OCI-LY1 (cell line): ENCODE measurements around the gene ASS1.
"Not testable (repeated sequence)": the region's sequence is repeated elsewhere in the genome, so short reads cannot be mapped to it uniquely, and the experiment has no call there.

Experiments used
- H2AFZ ChIP-seq: fragments of 200-600 bp; sonication (generic), shearing (Covaris generic); 2 replicates; pipeline ENCODE4 v1.6.0; 2014; ENCODE audit warnings: antibody characterized with exemption, mild to moderate bottlenecking, low read length
- H3F3A ChIP-seq: fragments of 200-600 bp; sonication (generic), shearing (Covaris generic); 2 replicates; pipeline ENCODE4 v1.6.0; 2014; ENCODE audit warnings: mild to moderate bottlenecking, antibody characterized with exemption, low read length, moderate library complexity; ENCODE audit not compliant: insufficient read depth
- H3K27ac ChIP-seq: fragments of 200-600 bp; sonication (generic); 2 replicates; pipeline ENCODE4 v1.5.1; 2014; ENCODE audit warnings: low read length, mixed run types, mild to moderate bottlenecking, low read depth; ENCODE audit not compliant: poor library complexity, severe bottlenecking
- H3K27me3 ChIP-seq: fragments of 200-600 bp; sonication (generic); 2 replicates; pipeline ENCODE4 v1.6.0; 2014; ENCODE audit warnings: antibody characterized with exemption, mild to moderate bottlenecking, low read length, moderate library complexity; ENCODE audit not compliant: insufficient read depth
- H3K36me3 ChIP-seq: fragments of 200-600 bp; sonication (generic); 2 replicates; pipeline ENCODE4 v1.6.1; 2014; ENCODE audit warnings: mild to moderate bottlenecking, antibody characterized with exemption, low read length, moderate library complexity, mixed read lengths; ENCODE audit not compliant: insufficient read depth
- H3K4me1 ChIP-seq: fragments of 200-600 bp; sonication (generic); 2 replicates; pipeline ENCODE4 v1.5.1; 2014; ENCODE audit warnings: mild to moderate bottlenecking, low read length, moderate library complexity; ENCODE audit not compliant: insufficient read depth, severe bottlenecking
- H3K4me2 ChIP-seq: fragments of 200-600 bp; sonication (generic), shearing (Covaris generic); 2 replicates; pipeline ENCODE4 v1.6.1; 2014; ENCODE audit warnings: low read length
- H3K4me3 ChIP-seq: fragments of 200-600 bp; sonication (generic); 2 replicates; pipeline ENCODE4 v1.5.1; 2014; ENCODE audit warnings: low read length, low read depth, mild to moderate bottlenecking, mixed read lengths; ENCODE audit not compliant: poor library complexity, severe bottlenecking
- H3K79me2 ChIP-seq: fragments of 200-600 bp; shearing (Covaris generic); 2 replicates; pipeline ENCODE4 v1.6.1; 2016; ENCODE audit warnings: mixed run types, low read length, mixed read lengths; ENCODE audit not compliant: insufficient read depth
- H3K9ac ChIP-seq: fragments of 200-600 bp; sonication (generic), shearing (Covaris generic); 2 replicates; pipeline ENCODE4 v1.6.1; 2014; ENCODE audit warnings: mild to moderate bottlenecking, low read length, mixed read lengths
- H3K9me2 ChIP-seq: fragments of 200-600 bp; sonication (generic), shearing (Covaris generic); 2 replicates; pipeline ENCODE4 v1.6.1; 2014; ENCODE audit warnings: low read depth, mild to moderate bottlenecking, low read length, mixed read lengths
- H3K9me3 ChIP-seq: fragments of 200-600 bp; shearing (Covaris generic); 2 replicates; pipeline ENCODE4 v1.6.1; 2014; ENCODE audit warnings: low read length, mixed read lengths
- H4K20me1 ChIP-seq: fragments of 200-600 bp; sonication (generic), shearing (Covaris generic); 2 replicates; pipeline ENCODE4 v1.6.0; 2016; ENCODE audit warnings: mild to moderate bottlenecking, low read length; ENCODE audit not compliant: insufficient read depth
- EZH2 ChIP-seq: fragments of 200-600 bp; sonication (generic), shearing (Covaris generic); IDR thresholded peaks from 2 replicates; pipeline ENCODE4 v1.8.0; 2017; ENCODE audit warnings: borderline replicate concordance, mixed run types, mild to moderate bottlenecking, antibody characterized with exemption, low read length, moderate library complexity, mixed read lengths
- TF ChIP-seq, protein P1 (sequence below): fragments of 200-600 bp; sonication (generic), shearing (Covaris generic); IDR thresholded peaks from 2 replicates; pipeline ENCODE4 v1.5.1; 2017; ENCODE audit warnings: mild to moderate bottlenecking, antibody characterized with exemption, low read length, moderate library complexity, mixed read lengths

Gene ASS1

DNA sequence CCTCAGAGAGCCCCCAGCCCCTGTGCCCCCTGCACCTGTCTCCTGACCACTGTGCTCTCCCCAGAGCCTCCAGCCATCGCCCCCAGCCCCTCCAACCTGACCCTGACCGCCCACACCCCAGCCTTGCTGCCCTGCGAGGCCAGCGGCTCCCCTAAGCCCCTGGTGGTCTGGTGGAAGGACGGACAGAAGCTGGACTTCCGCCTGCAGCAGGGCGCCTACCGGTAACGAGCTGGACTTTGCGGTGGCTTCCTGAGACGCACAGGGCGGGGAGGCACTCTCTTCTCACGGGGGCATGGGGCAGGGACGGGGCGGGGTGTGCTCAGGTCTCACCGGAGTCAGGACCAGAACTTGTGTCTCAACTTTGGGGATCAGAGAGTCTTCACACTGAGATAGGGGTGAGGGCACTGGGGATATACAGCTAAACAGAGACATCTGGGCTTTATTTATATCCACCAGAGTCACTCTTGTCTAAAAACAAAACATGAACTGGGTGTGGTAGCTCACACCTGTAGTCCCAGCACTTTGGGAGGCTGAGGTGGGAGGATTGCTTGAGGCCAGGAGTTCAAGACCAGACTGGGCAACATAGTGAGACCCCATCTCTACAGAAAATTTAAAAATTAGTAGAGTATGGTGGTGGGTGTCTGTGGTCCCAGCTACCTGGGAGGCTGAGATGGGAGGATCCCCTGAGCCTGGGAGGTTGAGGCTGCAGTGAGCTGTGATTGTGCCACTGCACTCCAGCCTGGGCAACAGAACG, 46.1 kb upstream of the ASS1 start:
- Histone ChIP-seq H3K27ac (no peak overlapping the region), H3K79me2 (no peaks in the 10 kb centered on the region), H3K4me1 (no peaks in the 10 kb centered on the region), H4K20me1 (no peaks in the 10 kb centered on the region), H3F3A (no peaks in the 10 kb centered on the region), H2AFZ (no peak overlapping the region), H3K27me3 (no peaks in the 10 kb centered on the region; the same call in 1 of the 2 replicates), H3K9me2 (no peaks in the 10 kb centered on the region), H3K4me2 (no peak overlapping the region), H3K9me3 (no peaks in the 10 kb centered on the region), H3K36me3 (no peaks in the 10 kb centered on the region), H3K4me3 (no peak overlapping the region), H3K9ac (no peak overlapping the region)
- no peak for TF ChIP-seq EZH2
- TF ChIP-seq, protein P1, sequence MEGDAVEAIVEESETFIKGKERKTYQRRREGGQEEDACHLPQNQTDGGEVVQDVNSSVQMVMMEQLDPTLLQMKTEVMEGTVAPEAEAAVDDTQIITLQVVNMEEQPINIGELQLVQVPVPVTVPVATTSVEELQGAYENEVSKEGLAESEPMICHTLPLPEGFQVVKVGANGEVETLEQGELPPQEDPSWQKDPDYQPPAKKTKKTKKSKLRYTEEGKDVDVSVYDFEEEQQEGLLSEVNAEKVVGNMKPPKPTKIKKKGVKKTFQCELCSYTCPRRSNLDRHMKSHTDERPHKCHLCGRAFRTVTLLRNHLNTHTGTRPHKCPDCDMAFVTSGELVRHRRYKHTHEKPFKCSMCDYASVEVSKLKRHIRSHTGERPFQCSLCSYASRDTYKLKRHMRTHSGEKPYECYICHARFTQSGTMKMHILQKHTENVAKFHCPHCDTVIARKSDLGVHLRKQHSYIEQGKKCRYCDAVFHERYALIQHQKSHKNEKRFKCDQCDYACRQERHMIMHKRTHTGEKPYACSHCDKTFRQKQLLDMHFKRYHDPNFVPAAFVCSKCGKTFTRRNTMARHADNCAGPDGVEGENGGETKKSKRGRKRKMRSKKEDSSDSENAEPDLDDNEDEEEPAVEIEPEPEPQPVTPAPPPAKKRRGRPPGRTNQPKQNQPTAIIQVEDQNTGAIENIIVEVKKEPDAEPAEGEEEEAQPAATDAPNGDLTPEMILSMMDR = no peak

DNA sequence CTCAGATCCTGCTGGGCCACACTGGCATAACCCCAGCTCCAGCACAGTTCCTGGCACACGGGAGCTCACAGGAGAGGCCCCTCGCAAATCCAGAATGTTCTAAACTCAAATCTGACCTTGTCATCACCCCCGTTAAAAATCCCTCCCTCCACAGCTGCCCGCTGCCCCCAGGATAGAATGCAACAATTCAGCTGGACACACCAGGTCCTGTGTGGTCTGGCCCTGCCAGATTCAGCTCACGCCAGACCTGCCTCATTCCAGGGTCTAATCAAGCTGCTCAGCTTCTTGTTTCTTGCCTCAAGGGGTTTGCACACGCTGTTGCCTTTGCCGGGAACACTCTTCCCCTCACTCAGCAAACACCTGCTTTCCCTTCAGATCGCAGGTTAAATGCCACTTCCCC, 45.0 kb upstream of the ASS1 start:
- no peaks in the 10 kb centered on the region; the same call in 1 of the 2 replicates for H3K27me3 ChIP-seq
- no peaks in the 10 kb centered on the region for H4K20me1 ChIP-seq
- no peak overlapping the region for H2AFZ ChIP-seq
- H3K27ac ChIP-seq = no peak overlapping the region
- no peak overlapping the region for H3K4me2 ChIP-seq
- H3K4me1 ChIP-seq = no peaks in the 10 kb centered on the region
- no peaks in the 10 kb centered on the region for H3K9me3 ChIP-seq
- TF ChIP-seq, protein P1 = no peak
- TF ChIP-seq EZH2 = no peak
- H3K79me2 ChIP-seq = no peaks in the 10 kb centered on the region
- no peak overlapping the region for H3K9ac ChIP-seq
- H3K36me3 ChIP-seq = no peaks in the 10 kb centered on the region
- no peak overlapping the region for H3K4me3 ChIP-seq
- H3K9me2 ChIP-seq = no peaks in the 10 kb centered on the region
- H3F3A ChIP-seq = no peaks in the 10 kb centered on the region

DNA sequence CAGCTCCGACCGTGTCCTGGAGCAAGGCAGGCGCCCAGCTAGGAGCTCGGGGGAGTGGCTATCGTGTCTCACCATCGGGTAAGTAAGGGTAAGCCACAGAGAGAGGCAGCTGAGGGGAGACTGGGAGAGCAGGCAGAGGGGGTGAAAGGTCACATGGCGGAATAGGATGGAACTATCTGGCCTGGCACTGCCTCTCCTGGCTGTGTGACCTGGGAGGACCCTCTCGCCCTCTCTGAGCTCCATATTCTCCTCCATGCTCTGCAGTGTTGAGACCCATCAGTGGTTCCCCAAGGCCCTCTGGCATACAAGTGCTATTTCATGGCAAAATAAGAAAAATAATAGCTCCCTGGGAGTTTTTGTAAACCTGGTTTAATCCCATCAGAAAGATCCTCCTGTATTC, 43.9 kb upstream of the ASS1 start:
- Histone ChIP-seq H3K4me3 (no peak overlapping the region), H3K36me3 (no peaks in the 10 kb centered on the region), H3K9ac (no peak overlapping the region), H3K79me2 (no peaks in the 10 kb centered on the region), H2AFZ (no peak overlapping the region), H3K4me1 (no peaks in the 10 kb centered on the region), H3F3A (no peaks in the 10 kb centered on the region), H3K9me3 (no peaks in the 10 kb centered on the region), H3K9me2 (no peaks in the 10 kb centered on the region), H4K20me1 (no peaks in the 10 kb centered on the region), H3K27ac (no peak overlapping the region), H3K27me3 (no peaks in the 10 kb centered on the region; the same call in 1 of the 2 replicates), H3K4me2 (no peak overlapping the region)
- TF ChIP-seq, protein P1 = no peak
- TF ChIP-seq EZH2 = no peak

DNA sequence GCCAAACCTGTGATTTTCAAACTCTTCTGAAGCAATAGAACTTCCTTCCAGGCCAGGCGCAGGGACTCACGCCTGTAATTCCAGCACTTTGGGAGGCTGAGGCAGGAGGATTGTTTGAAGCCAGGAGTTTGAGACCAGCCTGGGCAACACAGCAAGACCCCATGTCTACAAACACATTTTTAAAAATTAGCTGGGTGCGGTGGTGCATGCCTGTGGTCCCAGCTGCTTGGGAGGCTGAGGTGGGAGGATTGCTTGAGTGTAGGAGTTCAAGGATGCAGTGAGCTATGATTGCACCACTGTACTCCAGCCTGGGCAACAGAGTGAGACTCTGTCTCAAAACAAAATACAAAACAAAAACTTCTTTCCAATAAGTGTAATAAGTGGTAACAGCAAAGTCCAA, 43.0 kb upstream of the ASS1 start:
- not testable (repeated sequence) for H3K27me3 ChIP-seq, H3K4me3 ChIP-seq, H3K9ac ChIP-seq, H4K20me1 ChIP-seq, H3F3A ChIP-seq, H3K27ac ChIP-seq, H3K9me2 ChIP-seq, H3K9me3 ChIP-seq, H3K36me3 ChIP-seq, H3K4me2 ChIP-seq, H3K4me1 ChIP-seq, H2AFZ ChIP-seq, H3K79me2 ChIP-seq
